HG03571 (cell line): ENCODE results near the gene THBD.

ENCODE experiments used
- ATAC-seq: cut with Tn5 transposase; IDR thresholded peaks from one replicate; pipeline ENCODE4 v1.9.1; 2021; ENCODE audit not compliant: unreplicated experiment

Gene THBD

DNA sequence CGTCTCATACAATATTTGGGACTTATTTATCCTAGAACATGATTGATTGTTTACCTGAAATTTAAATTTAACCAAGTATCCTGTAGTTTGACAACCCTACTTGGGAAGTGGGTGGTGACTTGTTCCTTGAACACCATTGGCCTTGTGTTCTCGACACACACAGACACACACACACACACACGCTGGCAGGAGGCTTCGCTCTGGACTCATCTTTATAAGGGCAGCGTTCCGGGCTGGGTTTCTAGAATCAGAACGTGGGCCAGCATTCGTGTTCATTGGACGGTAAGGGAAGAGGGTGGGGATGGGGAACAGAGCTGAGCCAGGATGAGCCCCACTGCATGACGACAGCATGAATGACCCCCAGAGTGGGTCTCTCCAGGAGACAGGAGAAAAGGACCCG is 30.5 kb downstream of the THBD start:
- no peak for ATAC-seq

DNA sequence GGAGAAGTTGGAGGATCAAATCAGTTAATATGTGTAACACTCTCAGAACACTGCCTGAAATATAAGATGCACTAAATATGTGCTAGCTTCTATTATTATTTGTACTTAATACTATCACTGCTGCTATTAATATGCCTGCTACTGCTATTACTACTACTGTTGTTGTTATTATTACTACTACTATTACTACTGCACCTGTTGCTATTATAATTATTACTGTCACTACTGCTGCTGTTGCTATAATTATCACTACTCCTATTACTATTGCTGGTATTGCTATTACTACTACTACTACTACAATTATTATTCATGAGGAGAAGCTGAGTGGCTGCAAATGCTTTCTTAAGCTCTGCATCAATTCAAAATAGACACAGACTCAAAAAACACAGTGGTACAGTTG is 31.0 kb downstream of the THBD start:
- no peak for ATAC-seq

DNA sequence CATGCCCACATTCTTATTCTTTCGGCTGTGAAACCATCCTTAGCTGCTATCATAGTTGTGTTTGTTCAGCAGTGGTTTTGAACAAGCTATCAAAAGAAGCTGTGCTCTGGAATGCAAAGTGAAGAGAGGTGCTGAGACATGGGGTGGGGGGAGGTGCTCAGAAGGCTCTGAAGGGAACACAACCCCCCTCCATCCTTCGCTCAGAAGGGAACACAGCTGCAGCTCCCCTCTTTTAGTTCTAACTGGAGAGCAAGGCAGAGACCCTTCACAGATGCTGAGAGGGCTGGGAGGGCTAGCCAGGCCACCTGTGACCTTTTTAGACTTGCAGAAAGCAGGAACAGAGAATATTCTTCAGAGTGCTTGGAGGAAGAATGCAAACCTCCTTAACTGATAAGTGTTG is 32.0 kb downstream of the THBD start:
- ATAC-seq: no peak

DNA sequence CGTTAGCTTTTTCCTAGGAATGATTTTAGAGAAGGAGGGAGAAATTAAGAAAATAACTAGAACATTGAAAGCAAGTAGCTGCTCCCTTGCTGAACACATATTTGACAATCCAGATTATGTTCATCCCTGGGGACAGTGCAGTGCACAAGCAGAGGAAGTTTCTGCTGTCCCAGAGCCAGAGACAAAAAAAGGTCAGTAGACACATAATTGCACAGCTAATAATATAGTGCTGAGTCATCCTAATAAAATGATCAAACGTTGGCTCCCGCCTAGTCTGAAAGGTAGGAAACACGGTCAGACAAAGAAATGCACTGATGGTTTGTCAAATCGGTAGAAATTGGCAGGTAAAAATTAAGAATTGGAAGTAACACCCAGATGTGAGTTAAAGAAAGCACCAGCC is 36.0 kb downstream of the THBD start:
- no peak for ATAC-seq

DNA sequence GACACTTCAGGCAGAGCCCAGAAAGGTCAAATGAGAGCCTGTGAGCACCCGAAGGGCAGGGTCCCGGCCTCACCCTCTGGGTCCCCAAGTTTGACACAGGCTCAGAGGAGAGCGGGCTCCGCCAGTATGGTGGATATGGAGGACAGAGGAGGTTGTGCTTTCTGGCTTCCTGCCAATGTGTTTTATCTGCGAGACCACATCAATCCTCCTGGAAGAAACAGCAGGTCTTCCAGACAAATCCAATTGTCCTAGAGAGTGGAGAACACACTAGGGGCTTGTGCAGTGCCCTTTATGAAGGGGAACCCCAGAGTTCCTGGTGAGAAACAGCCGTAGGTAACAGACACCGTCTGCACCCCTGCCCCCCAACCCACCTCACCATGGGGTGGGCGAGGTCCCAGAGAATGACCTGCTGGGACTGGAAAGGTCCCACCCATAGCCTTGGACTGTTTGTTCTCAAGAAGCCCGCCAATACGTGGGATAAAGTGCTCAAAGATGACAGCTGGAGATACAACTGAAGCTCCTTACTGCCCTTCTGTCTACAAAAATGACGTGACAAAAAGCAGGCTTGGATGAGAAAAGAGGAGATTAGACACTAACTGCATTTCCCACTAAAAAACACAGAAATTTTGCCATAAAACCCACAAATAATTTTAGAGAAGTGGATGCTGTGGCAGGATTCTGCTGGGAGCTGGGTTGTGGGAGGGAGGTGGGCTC is 38.3 kb downstream of the THBD start:
- no peak for ATAC-seq

DNA sequence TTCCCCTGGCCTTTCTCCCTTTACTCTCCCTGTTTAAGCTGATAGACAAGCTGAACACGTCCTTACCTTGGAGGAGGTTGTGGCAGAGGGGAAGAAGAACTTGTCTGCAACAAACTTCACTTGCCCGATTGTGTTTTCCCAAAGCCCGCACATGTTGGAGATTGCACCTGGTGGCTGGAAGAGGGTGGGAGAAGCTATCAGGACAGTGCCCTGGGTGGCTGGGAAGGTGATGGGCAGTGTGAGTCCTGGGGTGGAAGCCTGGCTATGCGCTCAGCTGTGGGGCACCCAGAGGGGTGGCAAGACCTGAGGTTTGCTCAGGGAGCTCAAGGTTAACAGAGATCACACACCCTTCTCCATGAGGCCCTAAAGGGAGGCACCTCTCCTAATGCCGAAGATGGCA is 39.4 kb downstream of the THBD start:
- ATAC-seq: no peak

DNA sequence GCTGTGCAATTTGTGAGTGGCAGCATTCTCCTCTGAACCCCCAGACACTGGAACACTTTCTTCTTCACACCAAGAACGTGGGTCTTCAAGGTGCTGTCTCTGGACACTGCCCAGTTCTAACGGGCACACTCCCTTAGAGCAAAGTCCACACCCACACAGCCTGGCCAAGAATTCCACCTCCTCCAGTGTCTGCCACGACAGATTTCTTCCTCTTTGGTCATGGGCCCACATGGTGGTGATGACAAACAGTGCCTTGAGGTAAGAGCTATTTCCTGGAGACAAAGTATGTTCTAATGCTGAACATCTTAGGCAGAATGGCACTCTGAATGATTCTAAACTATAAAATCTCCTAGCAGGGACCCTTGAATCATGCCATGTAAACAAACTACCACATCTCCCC is 39.8 kb downstream of the THBD start:
- ATAC-seq: no peak

DNA sequence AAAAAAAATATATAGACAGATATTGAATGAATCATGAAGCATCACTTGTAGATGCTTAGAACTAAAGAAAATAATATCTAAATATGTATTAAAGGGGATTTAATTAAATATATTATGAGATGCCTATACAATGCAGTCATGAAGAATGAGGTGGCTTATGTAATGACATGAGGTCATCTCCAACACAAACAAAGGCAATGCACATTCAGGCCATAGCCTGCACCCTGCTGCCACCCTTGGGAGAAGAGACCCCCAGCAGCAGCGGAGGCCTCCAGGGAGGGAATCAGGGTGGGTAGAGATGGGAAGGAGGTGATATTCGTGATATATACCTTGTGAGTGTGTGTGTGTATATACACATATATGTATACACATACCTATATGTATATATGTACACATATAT is 40.8 kb downstream of the THBD start:
- ATAC-seq: no peak

DNA sequence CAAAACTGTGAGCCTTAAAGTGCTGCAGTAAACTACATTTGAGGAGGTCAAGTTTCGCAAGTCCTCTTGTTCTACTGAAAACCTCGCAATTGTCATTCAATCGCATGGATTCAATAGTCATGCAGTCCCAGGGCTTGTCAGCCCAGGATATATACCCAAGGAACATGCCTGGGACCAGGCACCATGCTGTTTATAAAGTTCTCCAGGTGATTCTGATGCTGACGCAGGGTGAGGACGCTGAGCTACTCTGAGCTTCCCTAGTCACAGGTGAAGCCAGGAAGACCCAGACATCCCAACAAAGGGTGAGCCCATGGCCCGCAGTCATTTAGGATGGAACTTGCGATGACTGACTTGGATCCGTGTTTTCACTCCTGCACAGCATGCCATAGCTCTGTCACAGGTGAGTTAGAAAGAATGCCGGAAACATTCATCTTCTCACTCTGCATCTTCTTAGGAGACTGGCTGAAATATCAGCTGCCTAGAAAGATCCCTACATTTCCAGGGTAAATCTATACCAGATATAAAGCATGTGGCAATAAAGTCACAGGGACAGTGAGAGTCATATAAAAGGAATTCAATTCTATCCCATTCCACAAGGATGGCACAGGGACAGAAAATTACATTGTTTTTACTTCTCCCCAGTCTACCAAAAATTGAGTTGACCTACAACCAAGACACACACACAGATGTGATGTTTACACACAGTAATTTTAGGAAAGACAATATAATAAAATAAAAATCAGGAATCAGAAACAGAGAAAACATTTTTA is 41.4 kb downstream of the THBD start:
- no peak for ATAC-seq

DNA sequence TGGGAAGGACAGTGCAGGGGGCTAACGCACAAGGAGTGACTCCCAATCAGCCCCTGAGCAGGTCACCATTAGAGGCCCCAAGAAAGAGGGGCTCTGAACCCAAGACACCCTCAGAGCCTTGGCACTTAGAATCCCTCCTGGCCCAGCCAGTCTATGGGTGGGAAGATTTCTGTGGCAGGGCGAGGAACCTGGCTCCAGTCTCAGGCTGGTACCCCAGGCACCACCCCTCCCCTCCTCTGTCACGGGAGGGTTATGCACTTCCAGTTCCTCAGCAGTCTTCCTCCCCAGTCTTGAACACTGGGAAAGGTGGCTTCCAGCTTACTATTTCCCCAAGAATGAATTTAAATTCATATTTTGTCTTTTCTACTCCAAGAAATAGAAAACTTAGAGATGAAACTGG is 42.0 kb downstream of the THBD start:
- no peak for ATAC-seq

DNA sequence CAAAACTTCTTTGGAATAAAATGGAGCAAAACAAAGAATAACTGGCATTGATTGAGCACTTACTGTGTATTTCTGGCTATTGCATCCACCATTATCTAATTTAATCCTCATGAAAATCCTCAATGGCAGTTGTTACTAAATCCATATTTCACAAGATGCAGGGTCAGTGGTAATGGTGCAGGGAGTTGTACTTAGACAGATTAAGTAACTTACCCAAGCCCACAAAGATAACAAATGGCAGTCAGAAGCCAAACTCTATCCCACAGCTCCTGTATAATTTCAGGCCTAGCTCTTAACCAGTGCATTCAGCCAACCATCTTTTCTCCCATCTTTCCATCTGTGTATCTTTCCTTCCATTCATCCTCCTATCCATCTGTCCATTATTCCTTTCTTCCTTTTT is 43.7 kb downstream of the THBD start:
- ATAC-seq: no peak

DNA sequence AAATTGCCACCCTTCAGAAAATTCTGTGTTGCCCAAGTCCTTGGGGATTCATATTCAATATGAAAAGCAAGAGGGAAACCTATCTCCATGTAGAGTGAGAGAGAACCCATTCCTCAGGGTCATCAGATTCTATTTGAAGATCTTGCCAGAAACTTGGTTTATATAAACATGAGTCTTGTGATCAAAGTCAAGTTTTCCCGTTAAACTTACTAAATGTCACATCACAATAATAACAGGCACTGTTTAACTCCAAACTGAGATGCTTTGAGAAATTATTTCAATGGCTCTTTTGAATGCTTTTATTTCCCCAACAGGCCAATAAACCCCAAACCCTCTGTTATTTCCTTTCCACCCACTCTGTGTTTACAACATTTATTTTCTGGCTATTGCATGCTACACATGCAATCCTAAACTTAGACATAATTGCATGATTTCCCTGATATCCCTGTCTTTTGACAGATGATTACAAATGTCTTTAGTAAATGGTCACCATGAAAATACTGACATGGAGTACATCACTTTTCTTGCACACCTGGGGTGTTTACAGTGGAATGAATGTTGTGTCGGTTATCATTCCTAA is 45.5 kb downstream of the THBD start:
- ATAC-seq: no peak

DNA sequence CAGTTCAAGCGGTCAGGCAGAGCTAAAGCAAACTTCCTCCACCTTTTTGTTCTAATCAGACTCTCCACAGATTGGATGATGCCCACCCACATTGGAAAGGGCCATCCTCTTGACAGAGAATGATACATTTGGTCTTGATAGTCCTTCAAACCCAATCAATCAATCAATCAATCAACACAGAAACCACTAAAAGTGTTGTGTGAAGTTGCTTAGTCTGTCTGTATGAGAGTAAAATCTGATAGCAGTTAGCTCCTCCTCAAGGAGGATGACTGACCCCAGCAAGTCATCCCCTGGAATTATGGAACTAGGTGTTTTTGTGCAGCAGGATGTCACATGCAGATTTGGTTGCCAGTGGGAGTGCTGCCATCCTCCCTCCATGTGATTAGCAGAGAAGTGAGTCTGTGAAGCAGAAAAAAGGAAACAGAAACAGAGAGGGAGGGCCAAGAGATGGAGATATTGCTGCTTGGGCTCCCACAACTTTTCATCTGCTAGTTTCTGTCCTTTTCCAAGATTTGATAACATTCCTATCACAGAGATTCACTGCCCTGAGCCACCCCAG is 46.3 kb downstream of the THBD start:
- ATAC-seq: no peak

DNA sequence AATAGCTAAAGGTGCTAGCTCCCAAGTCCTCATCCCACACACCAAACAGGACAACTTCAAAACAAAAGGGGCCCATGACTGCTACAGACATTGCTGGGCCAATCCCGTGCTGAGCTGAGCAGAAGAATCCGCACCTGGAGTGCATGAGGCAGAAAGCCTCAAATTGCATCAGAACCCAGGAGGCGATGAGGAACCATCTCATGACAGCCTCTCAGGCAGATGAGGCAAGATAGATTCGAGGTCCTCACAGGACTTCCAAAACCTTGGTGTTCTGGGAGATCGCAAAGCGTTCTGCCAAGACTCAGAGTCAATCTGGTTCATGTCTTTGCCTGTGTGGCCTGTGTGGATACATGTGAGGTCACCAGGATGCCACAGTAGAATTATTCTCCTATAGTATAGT is 47.2 kb downstream of the THBD start:
- ATAC-seq: no peak

DNA sequence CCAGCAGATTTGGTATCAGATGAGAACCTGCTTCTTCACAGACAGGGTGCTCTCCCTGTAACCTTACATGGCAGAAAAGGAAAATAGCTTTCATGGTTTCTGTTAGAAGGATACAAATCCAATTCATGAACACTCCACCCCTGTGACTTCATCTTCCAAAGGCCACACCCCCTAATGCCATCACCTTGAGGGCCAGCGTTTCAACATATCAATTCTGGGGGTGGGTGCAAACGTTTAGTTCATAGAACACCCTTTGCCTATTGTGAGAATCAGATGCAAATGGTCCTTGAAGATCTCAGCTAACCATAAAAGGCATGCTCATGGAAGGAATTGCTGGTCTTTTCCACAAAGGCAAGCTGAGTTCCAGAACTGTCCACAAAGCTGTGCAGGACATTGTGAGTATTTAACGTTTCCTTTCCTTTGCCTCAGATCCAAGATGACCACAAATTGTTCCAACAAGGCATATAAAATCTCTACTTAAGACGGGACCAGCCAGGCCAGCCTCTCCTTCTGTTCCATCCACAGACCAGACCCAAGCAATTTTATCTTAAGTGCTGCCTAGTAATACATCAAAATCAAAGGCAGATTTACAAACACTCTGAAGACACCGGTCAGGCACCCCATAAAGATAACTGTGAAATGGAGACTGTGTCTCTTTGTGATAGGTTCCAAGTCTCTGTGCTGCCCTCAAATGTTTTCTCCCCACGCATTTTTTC is 49.1 kb downstream of the THBD start:
- ATAC-seq: no peak

DNA sequence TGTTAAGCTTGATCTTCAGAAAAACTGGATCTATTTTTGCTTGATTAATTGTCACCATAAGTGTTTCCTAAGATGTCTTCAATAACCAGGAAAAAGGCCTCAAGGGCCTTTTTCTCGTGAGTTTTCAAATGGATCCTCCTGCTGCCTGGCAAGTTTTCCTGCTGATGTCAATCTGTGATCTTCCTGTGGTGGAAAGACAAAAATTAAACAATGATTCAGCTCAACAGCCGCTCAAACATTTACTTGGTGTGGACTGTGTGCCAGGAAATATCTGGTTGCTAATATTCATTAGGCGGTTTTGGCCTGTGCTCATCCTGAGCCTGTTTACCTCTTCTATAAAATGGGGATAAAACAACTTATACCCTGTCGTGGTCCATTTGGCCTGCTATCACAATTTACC is 49.7 kb downstream of the THBD start:
- no peak for ATAC-seq

DNA sequence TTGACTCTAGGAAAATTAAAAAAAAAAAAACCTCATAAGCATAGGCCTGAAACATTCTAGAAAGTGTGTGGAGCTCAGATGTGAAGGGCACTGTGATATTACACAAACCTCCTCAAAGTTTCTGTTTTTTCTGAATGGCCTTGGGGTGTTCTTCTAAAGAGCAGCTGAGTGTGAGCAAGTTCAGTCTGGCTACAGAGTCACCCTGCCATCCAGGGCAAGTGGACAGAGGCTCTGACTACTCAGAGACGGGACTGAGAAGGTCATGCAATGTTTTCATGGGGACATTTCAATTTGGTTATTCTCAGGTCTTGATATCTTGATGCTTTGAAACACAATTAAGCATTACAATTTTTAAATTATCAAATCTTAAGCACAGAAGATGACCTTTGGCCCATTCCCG is 51.0 kb downstream of the THBD start:
- no peak for ATAC-seq

DNA sequence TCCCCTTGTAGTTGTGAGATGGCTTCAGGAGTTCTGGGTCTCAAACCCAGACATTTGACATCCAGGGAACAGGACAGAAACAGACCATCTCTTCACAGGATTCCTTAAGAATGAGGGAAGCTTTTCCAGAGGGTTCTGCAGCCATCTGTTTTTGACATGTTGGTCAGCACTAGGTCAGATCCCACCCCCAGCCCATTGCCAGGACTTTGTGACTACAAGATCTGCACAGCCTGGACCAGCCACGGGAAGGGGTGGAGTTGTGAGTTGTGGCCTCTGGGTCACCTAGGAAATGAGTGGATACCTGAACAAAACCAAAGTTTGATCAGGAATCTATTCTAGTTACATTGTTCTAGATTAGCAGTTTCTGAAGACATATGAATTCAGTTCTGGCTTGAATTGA is 53.5 kb downstream of the THBD start:
- ATAC-seq: no peak
